Measurements from ENCODE around the gene MTHFSD. TPM values are rescaled to one million over a fixed set of nuclear protein-coding genes. Genes with fewer than 3 reads are reported as not detected.

MTHFSD gene
- total RNA-seq, 1 donor from 2014 or later, result 7.1 TPM

- DNase-seq (ENCODE audit: low read depth), result no peak
- TF ChIP-seq, protein P1, sequence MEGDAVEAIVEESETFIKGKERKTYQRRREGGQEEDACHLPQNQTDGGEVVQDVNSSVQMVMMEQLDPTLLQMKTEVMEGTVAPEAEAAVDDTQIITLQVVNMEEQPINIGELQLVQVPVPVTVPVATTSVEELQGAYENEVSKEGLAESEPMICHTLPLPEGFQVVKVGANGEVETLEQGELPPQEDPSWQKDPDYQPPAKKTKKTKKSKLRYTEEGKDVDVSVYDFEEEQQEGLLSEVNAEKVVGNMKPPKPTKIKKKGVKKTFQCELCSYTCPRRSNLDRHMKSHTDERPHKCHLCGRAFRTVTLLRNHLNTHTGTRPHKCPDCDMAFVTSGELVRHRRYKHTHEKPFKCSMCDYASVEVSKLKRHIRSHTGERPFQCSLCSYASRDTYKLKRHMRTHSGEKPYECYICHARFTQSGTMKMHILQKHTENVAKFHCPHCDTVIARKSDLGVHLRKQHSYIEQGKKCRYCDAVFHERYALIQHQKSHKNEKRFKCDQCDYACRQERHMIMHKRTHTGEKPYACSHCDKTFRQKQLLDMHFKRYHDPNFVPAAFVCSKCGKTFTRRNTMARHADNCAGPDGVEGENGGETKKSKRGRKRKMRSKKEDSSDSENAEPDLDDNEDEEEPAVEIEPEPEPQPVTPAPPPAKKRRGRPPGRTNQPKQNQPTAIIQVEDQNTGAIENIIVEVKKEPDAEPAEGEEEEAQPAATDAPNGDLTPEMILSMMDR (conservative IDR thresholded peaks at IDR 0.05; ENCODE audit: low read depth, low read length), result no peak
- H3K4me3 ChIP-seq (ENCODE audit: low read depth, low read length), result no peak overlapping the region
Observed at GRCh38 chr16:86511317-86512161, 43.5 kb downstream of the MTHFSD start.

DNA sequence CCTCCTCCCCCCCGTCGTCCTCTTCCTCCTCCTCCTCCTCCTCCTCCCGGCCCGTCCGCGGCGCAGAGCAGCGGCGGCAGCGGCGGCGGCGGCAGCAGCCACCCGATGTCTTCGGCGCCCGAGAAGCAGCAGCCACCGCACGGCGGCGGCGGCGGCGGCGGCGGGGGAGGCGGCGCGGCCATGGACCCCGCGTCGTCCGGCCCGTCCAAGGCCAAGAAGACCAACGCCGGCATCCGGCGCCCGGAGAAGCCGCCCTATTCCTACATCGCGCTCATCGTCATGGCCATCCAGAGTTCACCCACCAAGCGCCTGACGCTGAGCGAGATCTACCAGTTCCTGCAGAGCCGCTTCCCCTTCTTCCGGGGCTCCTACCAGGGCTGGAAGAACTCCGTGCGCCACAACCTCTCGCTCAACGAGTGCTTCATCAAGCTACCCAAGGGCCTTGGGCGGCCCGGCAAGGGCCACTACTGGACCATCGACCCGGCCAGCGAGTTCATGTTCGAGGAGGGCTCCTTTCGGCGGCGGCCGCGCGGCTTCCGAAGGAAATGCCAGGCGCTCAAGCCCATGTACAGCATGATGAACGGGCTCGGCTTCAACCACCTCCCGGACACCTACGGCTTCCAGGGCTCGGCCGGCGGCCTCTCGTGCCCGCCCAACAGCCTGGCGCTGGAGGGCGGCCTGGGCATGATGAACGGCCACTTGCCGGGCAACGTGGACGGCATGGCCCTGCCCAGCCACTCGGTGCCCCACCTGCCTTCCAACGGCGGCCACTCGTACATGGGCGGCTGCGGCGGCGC is 44.4 kb downstream of the MTHFSD start, which contains the start of gene FOXF1:
TSS of gene FOXF1 (plus strand) at position 63 of the 797 bp plus-strand sequence. CDS start at position 106, 43 bp downstream.
- TF ChIP-seq, protein P1 (conservative IDR thresholded peaks at IDR 0.05; ENCODE audit: low read depth, low read length), result no peak
- DNase-seq (ENCODE audit: low read depth), result no peak
- H3K4me3 ChIP-seq (ENCODE audit: low read depth, low read length), result peak within 1 kb of the TSS; percentile 41

DNA sequence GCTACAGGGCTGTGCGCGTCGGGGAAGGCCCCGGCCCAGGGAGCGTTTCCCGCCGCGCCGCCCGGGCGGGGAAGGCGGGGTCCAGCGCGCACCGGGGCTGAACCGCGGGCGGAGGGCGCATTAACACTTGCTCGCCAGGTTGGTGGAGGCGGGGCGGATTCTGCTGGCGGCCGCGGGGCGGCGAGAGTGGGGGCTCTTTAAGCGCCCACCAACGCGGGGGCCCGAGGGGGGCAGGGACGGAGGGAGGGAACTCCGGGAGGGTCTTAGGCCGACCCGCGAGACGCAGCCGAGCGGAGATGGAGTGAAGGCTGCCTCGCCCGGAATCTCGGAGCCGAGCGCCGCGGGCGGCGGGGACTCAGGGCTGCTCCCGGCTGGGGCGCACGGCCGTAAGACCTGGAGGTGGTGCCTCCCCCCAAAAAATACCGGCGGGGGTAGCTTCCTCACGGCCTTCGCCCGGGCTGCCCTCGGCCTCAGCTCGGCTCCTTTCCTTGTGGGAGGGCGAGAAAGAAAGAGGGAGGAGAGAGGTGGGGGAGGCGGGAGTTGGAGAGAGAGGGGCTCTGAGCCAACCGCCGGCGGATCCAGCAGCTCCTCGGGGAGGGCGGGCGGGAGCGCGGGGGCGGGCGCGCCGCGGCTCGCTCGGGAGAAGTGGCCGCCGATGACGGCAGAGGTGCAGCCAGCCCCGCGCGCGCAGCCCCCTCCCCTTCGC is 45.1 kb downstream of the MTHFSD start:
- peak overlapping the region; percentile 41 for H3K4me3 ChIP-seq (ENCODE audit: low read depth, low read length)
- TF ChIP-seq, protein P1 (conservative IDR thresholded peaks at IDR 0.05; ENCODE audit: low read depth, low read length), result no peak
- DNase-seq (ENCODE audit: low read depth), result no peak

DNA sequence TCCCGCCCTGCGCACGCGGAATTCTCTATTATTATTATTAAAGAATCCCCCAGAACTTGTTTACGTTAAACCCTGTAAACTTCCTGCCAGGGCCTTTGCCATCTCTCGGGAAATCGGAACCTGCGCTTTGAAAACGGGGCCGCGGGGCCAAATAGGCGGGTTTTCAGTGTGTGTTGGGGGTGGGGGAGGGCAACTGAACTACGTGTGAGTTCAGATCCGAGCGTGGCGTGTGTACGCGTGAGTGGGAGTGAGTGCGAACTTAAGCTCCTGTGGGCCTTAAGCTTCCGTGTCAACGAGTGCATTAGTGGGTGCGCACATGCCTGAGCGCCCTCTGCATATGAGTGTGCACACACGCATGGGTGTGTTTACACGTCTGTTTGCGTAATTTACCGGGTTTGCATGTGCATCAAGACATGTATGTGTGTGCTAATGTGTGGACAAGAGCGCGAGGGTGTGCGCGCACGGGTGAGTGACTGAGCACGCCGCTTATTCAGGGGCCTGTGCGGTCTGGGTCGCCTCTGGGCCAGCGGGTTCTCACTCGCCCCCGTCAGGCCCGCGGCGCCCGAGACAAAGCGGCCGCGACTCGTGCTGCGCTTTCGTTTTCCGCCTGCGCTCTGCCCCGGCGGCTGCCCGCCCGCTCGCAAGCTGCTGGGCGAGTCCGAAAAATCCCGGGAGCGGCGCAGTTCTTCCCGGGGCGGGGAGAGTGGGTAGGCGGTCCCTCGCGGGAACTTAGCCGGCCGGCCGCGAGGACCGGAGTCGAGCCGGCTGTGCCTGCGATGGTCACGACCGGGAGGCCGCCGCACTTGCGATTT is 45.9 kb downstream of the MTHFSD start:
- TF ChIP-seq, protein P1 (conservative IDR thresholded peaks at IDR 0.05; ENCODE audit: low read depth, low read length), result no peak
- DNase-seq (ENCODE audit: low read depth), result no peak
- H3K4me3 ChIP-seq (ENCODE audit: low read depth, low read length), result peak overlapping the region; percentile 41

GRCh38 chr16:86508028-86508946 is 46.7 kb downstream of the MTHFSD start:
- H3K4me3 ChIP-seq (ENCODE audit: low read depth, low read length), result no peak overlapping the region
- TF ChIP-seq, protein P1 (conservative IDR thresholded peaks at IDR 0.05; ENCODE audit: low read depth, low read length), result no peak
- no peak for DNase-seq (ENCODE audit: low read depth)

Measured in epithelial cell of proximal tubule (primary cell).